ENCODE results near the gene NUDT21.

DNA sequence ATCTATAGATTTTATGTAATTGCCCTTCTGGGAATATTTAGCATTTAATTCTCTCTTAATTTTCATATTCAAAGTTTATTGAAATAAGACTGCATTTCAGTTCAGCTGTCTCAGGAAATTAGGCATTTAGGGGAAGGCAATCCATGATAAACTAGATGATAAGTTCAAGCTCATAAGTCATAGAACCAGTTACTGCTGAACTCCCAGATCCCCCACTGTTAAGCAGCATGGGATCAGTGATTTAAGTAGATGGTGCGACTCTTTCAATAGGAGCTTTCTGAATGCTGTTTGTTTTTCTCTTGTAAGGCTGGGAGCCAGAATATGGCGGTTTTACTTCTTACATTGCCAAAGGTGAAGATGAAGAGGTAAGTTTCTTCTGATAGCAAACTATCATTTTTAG lies 24.1 kb upstream of the NUDT21 start:
- TF ChIP-seq EZH2 (IDR thresholded peaks at IDR 0.05; ENCODE audit: insufficient read depth, poor library complexity, severe bottlenecking) = no peak
- no peak for TF ChIP-seq EZH2phosphoT487 (IDR thresholded peaks at IDR 0.05; ENCODE audit: insufficient read depth, low read depth)

All from GM23248 (cell line).